ENCODE results near the gene GSDME.

GSDME gene

DNA sequence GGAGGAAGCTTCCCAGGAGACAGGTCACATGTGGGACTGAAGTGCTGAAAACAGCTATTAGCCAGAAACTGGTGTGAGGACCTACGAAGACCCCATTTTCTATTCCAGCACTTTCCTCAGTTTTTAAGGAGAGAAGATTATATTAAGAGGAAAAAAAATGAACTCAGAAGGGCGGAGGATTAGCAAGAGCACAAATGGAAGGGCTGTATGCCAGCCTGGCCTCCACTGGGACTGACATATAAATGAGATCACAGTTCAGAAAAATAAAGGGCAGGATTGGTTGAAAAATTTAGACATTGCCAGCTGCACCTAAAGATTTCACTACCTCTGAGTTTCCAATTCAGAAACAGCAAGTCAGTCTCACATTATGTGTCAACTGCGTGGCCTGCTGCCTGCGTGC, 53.0 kb downstream of the GSDME start:
- Histone ChIP-seq H3K27ac (ENCODE audit: low read length) (no peak overlapping the region), H3K4me1 (ENCODE audit: control insufficient read depth, insufficient read depth, low read length) (no peaks in the 10 kb centered on the region), H3K9me3 (ENCODE audit: control insufficient read depth, insufficient read depth, low read length) (no peaks in the 10 kb centered on the region), H3K4me3 (ENCODE audit: low read length) (no peak overlapping the region), H3K36me3 (ENCODE audit: control insufficient read depth, insufficient read depth, low read length) (no peaks in the 10 kb centered on the region), H3K27me3 (ENCODE audit: control insufficient read depth, insufficient read depth, low read length) (no peaks in the 10 kb centered on the region)
- no CpG with 5 or more reads among the region's 4 CpGs for WGBS (ENCODE audit: insufficient coverage, insufficient read length)
- no peak for DNase-seq (ENCODE audit: low read depth, low spot score)

DNA sequence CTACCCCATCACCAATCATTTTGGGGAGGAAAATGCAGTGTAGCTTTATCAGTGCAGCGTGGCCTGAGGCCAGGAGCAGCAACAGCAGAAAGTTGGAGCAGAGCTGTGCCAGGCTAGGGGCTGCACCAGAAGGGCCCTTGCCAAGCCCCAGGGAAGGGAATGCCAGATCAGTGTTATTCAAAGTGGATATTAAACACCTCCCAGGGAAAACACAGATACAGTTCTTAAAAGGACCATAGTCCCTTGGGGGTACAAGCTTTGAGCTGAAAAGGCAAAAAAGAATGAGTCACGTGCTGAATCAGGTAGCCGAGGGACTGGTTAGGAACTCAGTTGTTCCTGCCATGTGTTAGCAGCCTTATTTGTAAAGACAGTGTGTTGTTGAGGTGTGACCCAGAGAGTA, 54.0 kb downstream of the GSDME start:
- H3K27me3 ChIP-seq (ENCODE audit: control insufficient read depth, insufficient read depth, low read length): no peaks in the 10 kb centered on the region
- no peaks in the 10 kb centered on the region for H3K4me1 ChIP-seq (ENCODE audit: control insufficient read depth, insufficient read depth, low read length)
- whole genome bisulfite sequencing (ENCODE audit: insufficient coverage, insufficient read length): no CpG with 5 or more reads among the region's 3 CpGs
- no peak overlapping the region for H3K27ac ChIP-seq (ENCODE audit: low read length)
- no peaks in the 10 kb centered on the region for H3K9me3 ChIP-seq (ENCODE audit: control insufficient read depth, insufficient read depth, low read length)
- no peaks in the 10 kb centered on the region for H3K36me3 ChIP-seq (ENCODE audit: control insufficient read depth, insufficient read depth, low read length)
- H3K4me3 ChIP-seq (ENCODE audit: low read length): no peak overlapping the region
- no peak for DNase-seq (ENCODE audit: low read depth, low spot score)

DNA sequence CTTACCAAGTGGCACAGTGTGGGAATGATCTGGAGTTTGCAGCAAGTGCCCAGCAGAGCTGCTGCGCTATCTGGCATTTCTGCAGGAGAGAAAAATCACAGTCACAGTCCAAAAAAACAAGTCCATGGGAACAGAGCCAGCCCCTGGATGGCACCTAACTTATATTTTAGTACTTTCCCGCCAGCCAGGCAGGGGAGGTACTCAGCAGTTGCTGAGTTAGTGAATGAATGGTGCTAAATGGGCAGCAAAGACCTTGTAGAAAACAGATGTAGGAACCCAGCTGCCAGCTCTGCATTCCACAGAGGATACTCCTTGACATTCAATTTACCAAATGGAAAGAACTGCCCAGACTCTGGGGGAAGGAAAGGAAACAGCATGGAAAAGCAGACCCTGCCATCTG, 54.5 kb downstream of the GSDME start:
- Histone ChIP-seq H3K9me3 (ENCODE audit: control insufficient read depth, insufficient read depth, low read length) (no peaks in the 10 kb centered on the region), H3K27ac (ENCODE audit: low read length) (no peak overlapping the region), H3K4me3 (ENCODE audit: low read length) (no peak overlapping the region), H3K4me1 (ENCODE audit: control insufficient read depth, insufficient read depth, low read length) (no peaks in the 10 kb centered on the region), H3K36me3 (ENCODE audit: control insufficient read depth, insufficient read depth, low read length) (no peaks in the 10 kb centered on the region), H3K27me3 (ENCODE audit: control insufficient read depth, insufficient read depth, low read length) (no peaks in the 10 kb centered on the region)
- no peak for DNase-seq (ENCODE audit: low read depth, low spot score)
- no CpG with 5 or more reads among the region's 2 CpGs for WGBS (ENCODE audit: insufficient coverage, insufficient read length)

DNA sequence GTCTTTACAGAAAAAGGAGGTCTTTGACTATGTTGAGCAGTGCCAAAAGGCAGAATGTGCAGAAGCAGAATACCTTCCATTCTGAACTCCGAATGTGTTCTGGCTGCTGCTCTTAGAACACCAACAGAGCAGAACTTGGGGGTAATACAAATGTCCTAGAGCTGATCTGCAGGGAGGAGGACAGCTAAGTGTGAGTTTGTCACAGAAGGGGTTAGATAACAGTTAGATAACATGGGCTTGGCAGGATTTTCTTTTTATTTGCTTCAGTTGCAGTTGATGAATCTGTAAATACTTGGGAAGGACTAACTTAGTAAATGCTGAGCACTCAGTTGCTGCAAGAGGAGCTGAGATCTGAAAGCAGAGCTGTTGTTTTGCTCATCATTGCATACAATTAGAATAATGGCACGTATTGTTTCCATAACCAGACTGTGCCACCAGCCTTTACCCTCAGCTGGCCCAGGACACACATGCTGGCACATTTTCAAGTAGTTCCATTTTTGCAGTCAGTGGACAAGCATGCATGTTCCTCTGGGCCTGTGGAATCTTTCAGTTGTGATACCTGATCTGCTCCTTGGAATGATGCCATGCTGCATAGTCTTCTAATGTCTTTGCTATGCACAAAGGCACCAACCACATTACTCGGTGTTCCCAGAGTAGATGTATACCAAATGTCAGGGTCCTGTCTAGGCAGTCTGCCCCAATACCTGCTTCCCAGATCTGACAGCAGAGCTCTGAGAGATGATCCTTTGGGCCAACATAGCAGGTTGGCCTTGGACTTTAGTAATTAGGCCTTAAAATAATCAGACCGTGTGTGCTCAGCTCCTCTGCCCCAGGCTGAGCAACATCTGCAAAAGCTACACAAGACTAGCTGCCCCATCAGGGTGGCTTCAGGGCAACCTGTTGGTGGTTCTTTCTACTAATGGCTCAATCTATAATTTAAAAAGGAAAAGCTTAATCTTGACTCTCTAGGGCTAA, 55.7 kb downstream of the GSDME start:
- H3K4me1 ChIP-seq (ENCODE audit: control insufficient read depth, insufficient read depth, low read length): no peaks in the 10 kb centered on the region
- H3K9me3 ChIP-seq (ENCODE audit: control insufficient read depth, insufficient read depth, low read length): no peaks in the 10 kb centered on the region
- H3K27ac ChIP-seq (ENCODE audit: low read length): no peak overlapping the region
- no peak for DNase-seq (ENCODE audit: low read depth, low spot score)
- H3K27me3 ChIP-seq (ENCODE audit: control insufficient read depth, insufficient read depth, low read length): no peaks in the 10 kb centered on the region
- WGBS (ENCODE audit: insufficient coverage, insufficient read length): no CpG with 5 or more reads among the region's 4 CpGs
- no peaks in the 10 kb centered on the region for H3K36me3 ChIP-seq (ENCODE audit: control insufficient read depth, insufficient read depth, low read length)
- no peak overlapping the region for H3K4me3 ChIP-seq (ENCODE audit: low read length)

DNA sequence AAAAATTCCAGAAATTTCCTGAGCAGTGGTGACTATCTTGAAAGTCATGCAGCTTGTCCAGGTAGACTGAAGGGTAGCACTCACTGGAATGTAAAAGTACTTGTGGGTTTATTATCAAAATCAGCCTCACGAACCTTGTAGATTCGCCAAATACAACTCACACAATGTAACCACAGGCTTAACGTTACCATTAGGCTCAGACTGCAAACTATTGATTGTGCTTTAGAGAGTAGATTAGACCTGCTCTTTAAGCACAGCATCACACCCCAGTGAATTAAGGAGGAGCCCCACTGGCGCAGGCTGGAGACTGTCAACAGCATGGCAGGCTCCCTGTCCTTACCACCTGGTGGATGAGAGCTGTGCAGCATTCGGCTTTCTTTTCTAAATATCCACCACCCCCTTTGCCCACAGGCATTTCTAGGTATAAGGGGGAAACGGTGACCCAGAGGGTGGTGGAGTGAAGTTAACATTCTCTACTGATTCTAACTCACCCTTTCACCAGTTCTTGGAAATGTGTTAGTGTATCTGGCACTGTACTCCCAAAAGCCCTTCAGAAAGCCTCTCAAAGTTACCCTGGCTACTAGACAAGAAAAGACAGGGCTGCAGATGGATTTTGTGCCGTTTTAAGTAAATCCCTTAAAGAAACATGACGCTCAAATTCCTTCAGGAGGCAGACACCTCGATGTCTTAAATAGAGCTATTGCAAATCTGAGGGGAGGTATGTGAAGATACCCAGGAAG, 56.6 kb downstream of the GSDME start:
- H3K36me3 ChIP-seq (ENCODE audit: control insufficient read depth, insufficient read depth, low read length): peaks cover 3% of the 10 kb centered on the region; the same call in 1 of the 2 replicates
- no peak for DNase-seq (ENCODE audit: low read depth, low spot score)
- no CpG with 5 or more reads among the region's 9 CpGs for WGBS (ENCODE audit: insufficient coverage, insufficient read length)
- H3K9me3 ChIP-seq (ENCODE audit: control insufficient read depth, insufficient read depth, low read length): no peaks in the 10 kb centered on the region
- H3K27me3 ChIP-seq (ENCODE audit: control insufficient read depth, insufficient read depth, low read length): no peaks in the 10 kb centered on the region
- no peak overlapping the region for H3K4me3 ChIP-seq (ENCODE audit: low read length)
- H3K27ac ChIP-seq (ENCODE audit: low read length): no peak overlapping the region
- H3K4me1 ChIP-seq (ENCODE audit: control insufficient read depth, insufficient read depth, low read length): no peaks in the 10 kb centered on the region

DNA sequence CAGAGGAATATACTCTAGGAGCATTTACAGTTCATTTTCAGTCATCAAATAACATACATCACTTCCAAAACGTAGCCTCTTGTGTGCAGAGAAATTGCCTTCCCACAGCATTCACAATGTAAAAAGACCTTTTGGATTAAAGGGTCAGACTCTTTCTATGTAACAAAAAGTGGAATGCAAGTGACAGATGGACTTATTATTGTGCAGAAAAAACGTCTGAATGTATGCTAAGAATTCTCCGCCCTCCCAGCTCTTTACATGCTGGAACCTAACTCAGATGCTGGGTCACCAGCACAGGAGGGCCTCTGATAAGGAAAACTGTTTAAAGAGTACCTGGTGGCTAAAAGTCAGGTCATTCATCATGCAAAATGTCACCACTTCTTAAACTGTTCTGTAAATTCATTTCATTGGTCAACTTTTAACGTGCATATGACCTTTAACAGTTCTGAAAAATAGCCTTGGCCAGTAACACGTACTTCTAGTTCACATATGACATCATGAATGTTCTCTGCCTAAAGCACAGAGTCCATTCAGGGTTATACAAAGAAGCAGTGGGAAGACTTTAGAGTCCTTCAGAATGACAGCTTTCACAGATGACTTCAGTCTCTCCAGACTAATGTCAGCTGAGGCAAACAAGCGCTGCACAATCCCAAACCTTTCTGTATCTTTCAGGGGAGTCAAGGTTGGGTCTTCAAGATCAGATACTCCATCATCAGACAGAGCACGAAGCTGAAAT, 58.6 kb downstream of the GSDME start:
- Histone ChIP-seq H3K4me3 (ENCODE audit: low read length) (no peak overlapping the region), H3K27ac (ENCODE audit: low read length) (no peak overlapping the region), H3K27me3 (ENCODE audit: control insufficient read depth, insufficient read depth, low read length) (no peaks in the 10 kb centered on the region), H3K36me3 (ENCODE audit: control insufficient read depth, insufficient read depth, low read length) (peaks cover 3% of the 10 kb centered on the region; the same call in 1 of the 2 replicates), H3K4me1 (ENCODE audit: control insufficient read depth, insufficient read depth, low read length) (no peaks in the 10 kb centered on the region), H3K9me3 (ENCODE audit: control insufficient read depth, insufficient read depth, low read length) (no peaks in the 10 kb centered on the region)
- no CpG with 5 or more reads among the region's 7 CpGs for WGBS (ENCODE audit: insufficient coverage, insufficient read length)
- DNase-seq (ENCODE audit: low read depth, low spot score): no peak

DNA sequence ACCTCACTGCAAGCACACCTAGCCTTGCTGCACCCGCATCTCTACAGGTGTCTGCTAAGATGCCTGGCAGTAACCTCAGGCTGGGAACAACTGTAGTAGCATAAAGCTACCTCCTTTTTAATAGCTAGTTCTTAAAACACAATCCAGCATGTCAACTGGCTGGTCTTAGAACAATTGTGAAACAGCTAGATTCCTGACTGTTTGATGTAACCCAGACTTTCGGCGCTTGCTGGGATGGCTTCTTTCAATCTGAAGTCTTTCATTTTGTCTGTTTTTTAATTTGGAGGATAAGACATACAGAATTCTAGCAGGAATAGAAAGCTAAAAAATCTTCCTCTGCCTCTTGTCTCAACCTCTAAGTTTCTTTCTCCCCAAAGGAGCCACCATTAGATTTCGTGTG, 59.8 kb downstream of the GSDME start:
- Histone ChIP-seq H3K9me3 (ENCODE audit: control insufficient read depth, insufficient read depth, low read length) (no peaks in the 10 kb centered on the region), H3K4me3 (ENCODE audit: low read length) (no peak overlapping the region), H3K4me1 (ENCODE audit: control insufficient read depth, insufficient read depth, low read length) (no peaks in the 10 kb centered on the region), H3K27ac (ENCODE audit: low read length) (no peak overlapping the region), H3K27me3 (ENCODE audit: control insufficient read depth, insufficient read depth, low read length) (no peaks in the 10 kb centered on the region), H3K36me3 (ENCODE audit: control insufficient read depth, insufficient read depth, low read length) (peaks cover 3% of the 10 kb centered on the region; the same call in 1 of the 2 replicates)
- no peak for DNase-seq (ENCODE audit: low read depth, low spot score)
- WGBS (ENCODE audit: insufficient coverage, insufficient read length): no CpG with 5 or more reads among the region's 4 CpGs

DNA sequence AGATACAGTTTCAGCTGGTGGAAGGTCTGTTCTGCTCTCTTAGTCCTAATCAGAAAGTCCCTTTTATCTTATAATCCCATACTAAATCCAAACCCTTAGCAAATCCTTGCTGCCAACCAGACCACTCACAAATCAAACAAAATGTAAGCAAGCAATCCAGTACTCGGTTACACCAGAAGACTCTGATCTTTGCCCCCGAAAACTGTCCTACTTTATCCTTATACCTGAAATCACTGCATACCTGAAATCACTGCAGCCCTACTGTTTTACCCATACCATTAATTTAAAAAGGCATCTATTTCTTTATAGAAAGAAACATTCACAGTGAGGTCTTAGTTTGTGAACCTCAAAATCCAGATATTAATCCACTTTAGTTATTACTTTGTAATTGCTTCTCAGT, 64.7 kb downstream of the GSDME start:
- DNase-seq (ENCODE audit: low read depth, low spot score): no peak
- Histone ChIP-seq H3K4me3 (ENCODE audit: low read length) (no peak overlapping the region), H3K9me3 (ENCODE audit: control insufficient read depth, insufficient read depth, low read length) (no peaks in the 10 kb centered on the region), H3K27ac (ENCODE audit: low read length) (no peak overlapping the region), H3K4me1 (ENCODE audit: control insufficient read depth, insufficient read depth, low read length) (no peaks in the 10 kb centered on the region), H3K36me3 (ENCODE audit: control insufficient read depth, insufficient read depth, low read length) (peaks cover 3% of the 10 kb centered on the region; the same call in 1 of the 2 replicates), H3K27me3 (ENCODE audit: control insufficient read depth, insufficient read depth, low read length) (no peaks in the 10 kb centered on the region)
- no CpG with 5 or more reads among the region's 2 CpGs for WGBS (ENCODE audit: insufficient coverage, insufficient read length)

DNA sequence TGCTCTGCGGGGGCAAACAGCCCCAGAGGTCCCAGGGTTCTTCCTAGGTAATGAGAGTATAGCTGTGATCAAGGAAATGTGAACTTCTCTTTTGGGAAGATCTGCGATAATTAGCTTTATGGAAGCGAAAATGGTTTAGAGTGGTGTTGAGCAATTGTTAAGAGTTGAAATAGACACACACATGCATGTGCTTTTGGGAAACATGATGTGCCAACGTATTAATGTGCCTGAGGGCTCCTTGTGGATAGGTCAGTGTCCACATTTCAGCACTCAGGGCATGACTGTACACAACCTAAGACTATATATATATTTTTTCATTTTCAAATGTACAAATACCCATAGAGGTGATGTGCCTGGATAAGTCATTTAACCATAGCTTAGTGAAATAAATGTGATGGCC, 67.0 kb downstream of the GSDME start:
- Histone ChIP-seq H3K27me3 (ENCODE audit: control insufficient read depth, insufficient read depth, low read length) (no peaks in the 10 kb centered on the region), H3K36me3 (ENCODE audit: control insufficient read depth, insufficient read depth, low read length) (no peaks in the 10 kb centered on the region), H3K4me3 (ENCODE audit: low read length) (no peak overlapping the region), H3K4me1 (ENCODE audit: control insufficient read depth, insufficient read depth, low read length) (peaks cover under 1% of the 10 kb centered on the region; the same call in 1 of the 2 replicates), H3K27ac (ENCODE audit: low read length) (no peak overlapping the region), H3K9me3 (ENCODE audit: control insufficient read depth, insufficient read depth, low read length) (no peaks in the 10 kb centered on the region)
- WGBS (ENCODE audit: insufficient coverage, insufficient read length): 100% methylated on average over 2 of the region's 4 CpGs
- DNase-seq (ENCODE audit: low read depth, low spot score): no peak

DNA sequence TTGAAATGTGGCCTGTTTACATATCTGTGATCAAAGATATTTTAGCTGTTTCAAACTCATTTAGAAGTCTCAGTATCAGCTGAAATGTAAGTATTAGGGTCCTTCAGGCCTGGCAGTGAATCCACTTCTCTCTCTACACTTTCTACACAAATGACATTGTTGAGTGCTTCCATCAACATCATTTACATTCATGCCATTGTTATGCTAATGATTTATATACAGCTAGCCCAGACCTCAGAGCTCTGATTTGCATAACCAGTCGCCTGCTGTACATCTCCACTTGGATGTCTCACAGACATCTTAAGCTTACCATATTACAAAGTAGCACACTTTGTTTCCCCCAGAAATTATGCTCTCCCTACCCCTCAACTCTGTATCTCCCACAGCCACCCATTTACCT, 71.6 kb downstream of the GSDME start:
- Histone ChIP-seq H3K36me3 (ENCODE audit: control insufficient read depth, insufficient read depth, low read length) (no peaks in the 10 kb centered on the region), H3K4me1 (ENCODE audit: control insufficient read depth, insufficient read depth, low read length) (peaks cover 1% of the 10 kb centered on the region; the same call in 1 of the 2 replicates), H3K9me3 (ENCODE audit: control insufficient read depth, insufficient read depth, low read length) (no peaks in the 10 kb centered on the region), H3K4me3 (ENCODE audit: low read length) (no peak overlapping the region), H3K27me3 (ENCODE audit: control insufficient read depth, insufficient read depth, low read length) (no peaks in the 10 kb centered on the region), H3K27ac (ENCODE audit: low read length) (no peak overlapping the region)
- no CpG with 5 or more reads among the region's 1 CpG for WGBS (ENCODE audit: insufficient coverage, insufficient read length)
- DNase-seq (ENCODE audit: low read depth, low spot score): no peak
